Gastroesophageal sphincter (tissue), 3 donors: ENCODE measurements around the gene MIPOL1.

ENCODE experiments used
- POLR2AphosphoS5 ChIP-seq: sonication (generic); formaldehyde crosslinking; IDR thresholded peaks from one replicate; pipeline ENCODE4 v1.6.1; 2017; ENCODE audit warnings: antibody characterized with exemption
- TF ChIP-seq, protein P1 (sequence below), 4 experiments: fragments of 200-600 bp in 2 of 4; fragments of 450-650 bp in 2 of 4; sonication (generic) in 1 of 4; IDR thresholded peaks; one replicate each; pipeline ENCODE4 v1.5.1; 2017 to 2019; ENCODE audit warnings: antibody characterized with exemption in 4 of 4, mild to moderate bottlenecking in 2 of 4, moderate library complexity in 2 of 4

DNA sequence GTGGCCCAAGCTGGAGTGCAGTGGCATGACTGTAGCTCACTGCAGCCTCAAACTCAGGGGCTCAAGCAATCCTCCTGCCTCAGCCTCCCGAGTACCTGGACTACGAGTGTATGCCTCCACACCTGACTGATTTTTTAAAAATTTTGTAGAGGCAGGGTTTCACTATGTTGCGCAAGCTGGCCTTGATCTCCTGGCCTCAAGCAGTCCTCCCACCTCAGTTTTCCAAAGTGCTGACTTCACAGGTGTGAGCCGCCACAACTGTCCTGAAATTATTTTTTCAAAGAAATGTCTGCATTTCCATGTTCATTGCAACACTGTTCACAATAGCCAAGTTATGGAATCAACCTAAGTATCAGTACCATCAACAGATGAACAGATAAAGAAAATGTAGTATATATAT lies 285.9 kb downstream of the MIPOL1 start:
- TF ChIP-seq, protein P1, sequence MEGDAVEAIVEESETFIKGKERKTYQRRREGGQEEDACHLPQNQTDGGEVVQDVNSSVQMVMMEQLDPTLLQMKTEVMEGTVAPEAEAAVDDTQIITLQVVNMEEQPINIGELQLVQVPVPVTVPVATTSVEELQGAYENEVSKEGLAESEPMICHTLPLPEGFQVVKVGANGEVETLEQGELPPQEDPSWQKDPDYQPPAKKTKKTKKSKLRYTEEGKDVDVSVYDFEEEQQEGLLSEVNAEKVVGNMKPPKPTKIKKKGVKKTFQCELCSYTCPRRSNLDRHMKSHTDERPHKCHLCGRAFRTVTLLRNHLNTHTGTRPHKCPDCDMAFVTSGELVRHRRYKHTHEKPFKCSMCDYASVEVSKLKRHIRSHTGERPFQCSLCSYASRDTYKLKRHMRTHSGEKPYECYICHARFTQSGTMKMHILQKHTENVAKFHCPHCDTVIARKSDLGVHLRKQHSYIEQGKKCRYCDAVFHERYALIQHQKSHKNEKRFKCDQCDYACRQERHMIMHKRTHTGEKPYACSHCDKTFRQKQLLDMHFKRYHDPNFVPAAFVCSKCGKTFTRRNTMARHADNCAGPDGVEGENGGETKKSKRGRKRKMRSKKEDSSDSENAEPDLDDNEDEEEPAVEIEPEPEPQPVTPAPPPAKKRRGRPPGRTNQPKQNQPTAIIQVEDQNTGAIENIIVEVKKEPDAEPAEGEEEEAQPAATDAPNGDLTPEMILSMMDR (IDR thresholded peaks at IDR 0.05), result no peak
- TF ChIP-seq POLR2AphosphoS5, result no peak
